GM12872 (cell line): ENCODE measurements around the gene MCAM.

Source experiments
- TF ChIP-seq, protein P1 (sequence below): IDR thresholded peaks from 3 replicates; pipeline ENCODE4 v1.5.1; 2011; ENCODE audit warnings: low read depth, mild to moderate bottlenecking, low read length, moderate library complexity; ENCODE audit not compliant: insufficient read depth

MCAM gene

DNA sequence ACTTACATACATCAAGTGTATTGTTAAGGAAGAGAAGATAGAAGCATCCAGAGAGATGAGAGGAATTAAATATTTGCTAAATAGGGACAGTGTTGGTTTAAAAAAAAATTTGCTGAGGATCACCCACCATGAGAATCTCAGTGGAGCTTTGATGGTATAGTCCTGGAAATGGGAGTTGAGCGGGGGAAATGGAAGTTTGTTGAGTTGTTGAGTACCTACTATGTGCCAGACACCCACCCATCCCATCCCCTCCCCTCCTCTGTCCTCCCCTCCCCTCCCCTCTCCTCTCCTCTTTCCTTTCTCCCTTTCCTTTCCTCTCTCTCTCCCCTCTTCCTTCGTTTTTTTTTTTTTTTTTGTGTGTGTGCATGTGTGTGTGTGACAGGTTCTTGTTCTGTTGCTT, 34.3 kb upstream of the MCAM start:
- TF ChIP-seq, protein P1, sequence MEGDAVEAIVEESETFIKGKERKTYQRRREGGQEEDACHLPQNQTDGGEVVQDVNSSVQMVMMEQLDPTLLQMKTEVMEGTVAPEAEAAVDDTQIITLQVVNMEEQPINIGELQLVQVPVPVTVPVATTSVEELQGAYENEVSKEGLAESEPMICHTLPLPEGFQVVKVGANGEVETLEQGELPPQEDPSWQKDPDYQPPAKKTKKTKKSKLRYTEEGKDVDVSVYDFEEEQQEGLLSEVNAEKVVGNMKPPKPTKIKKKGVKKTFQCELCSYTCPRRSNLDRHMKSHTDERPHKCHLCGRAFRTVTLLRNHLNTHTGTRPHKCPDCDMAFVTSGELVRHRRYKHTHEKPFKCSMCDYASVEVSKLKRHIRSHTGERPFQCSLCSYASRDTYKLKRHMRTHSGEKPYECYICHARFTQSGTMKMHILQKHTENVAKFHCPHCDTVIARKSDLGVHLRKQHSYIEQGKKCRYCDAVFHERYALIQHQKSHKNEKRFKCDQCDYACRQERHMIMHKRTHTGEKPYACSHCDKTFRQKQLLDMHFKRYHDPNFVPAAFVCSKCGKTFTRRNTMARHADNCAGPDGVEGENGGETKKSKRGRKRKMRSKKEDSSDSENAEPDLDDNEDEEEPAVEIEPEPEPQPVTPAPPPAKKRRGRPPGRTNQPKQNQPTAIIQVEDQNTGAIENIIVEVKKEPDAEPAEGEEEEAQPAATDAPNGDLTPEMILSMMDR: no peak

DNA sequence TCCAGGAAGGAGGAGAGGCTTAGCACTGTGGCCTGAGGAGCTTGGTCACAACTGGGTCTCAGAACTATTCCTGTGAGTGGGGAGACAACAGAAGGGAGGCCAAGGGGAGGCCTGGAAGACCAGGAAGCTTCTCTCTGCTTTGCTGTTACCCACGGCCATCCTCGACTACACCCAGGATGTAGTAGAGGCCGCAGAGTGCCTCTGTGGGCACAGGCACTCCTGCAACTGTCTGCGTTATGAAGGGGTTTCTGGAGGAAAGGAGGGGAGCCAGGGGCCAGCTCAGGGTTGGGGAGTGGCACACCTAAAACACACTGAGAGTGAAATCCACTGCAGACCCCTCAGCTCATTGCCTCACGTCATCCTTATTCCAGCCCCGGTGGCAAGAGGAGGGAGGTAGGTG, 33.4 kb upstream of the MCAM start:
- TF ChIP-seq, protein P1: no peak

DNA sequence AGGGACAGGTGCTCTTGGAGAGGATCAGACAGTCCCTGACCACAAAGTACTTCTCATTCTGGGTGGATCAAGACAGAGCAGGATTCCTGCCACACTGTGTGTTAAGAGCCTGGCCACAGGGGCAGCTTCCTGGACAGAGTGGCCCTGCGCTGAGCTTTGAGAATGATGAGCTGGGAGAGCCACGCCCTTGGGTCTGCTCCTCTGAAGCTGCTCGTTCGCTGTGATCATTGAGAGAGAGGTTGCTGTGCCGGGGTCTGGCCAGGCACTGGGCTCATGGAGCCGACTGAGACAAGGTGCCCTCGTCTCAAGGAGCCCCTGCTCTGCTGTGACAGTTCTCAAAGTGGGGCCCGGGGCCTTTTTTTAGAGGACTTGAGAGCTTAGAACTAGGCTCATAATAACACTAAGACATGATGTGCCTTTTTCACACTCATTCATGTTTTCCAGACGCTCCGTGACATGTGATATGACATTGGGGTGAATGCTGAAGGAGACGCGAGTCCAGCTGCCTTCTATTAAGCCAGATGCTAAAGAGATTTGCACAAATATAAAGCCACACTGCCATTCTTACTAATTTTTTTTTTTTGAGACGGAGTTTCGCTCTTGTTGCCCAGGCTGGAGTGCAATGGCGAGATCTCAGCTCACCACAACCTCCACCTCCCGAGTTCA, 31.1 kb upstream of the MCAM start:
- TF ChIP-seq, protein P1: no peak

DNA sequence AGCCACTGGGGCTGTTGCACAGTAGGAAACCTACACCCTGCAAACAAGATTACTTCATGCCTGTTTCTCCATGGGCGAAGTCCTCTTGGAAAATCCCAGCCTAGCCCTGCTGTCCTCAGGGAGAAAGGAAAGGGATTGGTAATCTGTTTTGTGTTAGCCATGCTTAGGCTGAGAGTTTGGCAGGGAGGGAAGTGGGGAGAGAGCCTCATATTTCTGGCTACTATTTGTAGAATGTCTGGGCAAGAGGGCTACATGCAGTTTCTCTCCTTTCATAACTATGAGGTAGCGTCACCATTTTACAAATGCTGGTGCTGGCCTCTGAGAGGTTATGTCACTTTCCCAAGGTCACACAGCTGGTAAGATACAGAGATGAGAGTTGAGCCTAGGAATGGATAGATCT, 30.3 kb upstream of the MCAM start:
- TF ChIP-seq, protein P1: no peak

DNA sequence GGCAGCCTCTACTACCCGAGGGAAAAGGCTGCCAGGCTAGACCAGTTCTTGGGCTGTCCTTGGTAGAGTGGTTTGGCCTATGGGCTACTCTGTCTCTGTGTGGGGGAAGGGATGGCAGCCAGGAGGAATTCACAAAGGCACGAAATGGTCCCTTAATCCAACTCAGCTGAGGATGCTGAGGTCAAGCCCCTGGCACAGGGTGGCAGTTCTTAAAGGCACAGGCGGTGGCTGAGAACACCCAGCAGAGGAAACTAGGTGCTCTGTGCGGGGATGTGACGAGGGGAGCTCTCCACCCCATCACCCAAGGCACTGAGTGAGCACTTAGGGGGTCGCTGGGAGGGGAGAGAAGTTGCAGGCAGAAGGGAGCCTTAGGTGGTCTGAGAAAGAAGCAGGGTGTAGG, 29.7 kb upstream of the MCAM start, which contains the start of gene MFRP:
Gene MFRP, minus strand, starts transcription at position 101 of the 400 bp plus-strand sequence. CDS start 192 bp downstream, outside the sequence.
- TF ChIP-seq, protein P1: no peak

DNA sequence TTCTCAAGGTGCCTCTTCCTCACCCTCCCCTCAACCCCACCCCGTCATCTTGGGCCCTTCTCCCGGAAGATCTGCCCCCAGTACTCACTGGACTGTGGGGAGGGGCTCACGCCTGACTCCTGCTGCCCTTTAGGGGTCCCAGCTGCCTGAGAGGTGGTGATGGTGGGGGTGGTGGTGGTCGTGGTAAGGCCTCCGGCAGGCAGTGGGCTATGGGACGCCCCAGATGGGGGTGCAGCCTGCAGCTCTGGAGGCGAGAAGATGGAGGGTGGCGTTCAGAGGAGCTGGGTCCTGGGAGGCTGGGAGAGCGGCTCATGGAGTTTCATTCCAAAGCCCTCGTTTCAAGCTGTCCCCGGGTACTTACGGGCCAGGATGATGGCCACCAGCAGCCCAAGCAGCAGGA, 28.8 kb upstream of the MCAM start:
- TF ChIP-seq, protein P1: no peak

DNA sequence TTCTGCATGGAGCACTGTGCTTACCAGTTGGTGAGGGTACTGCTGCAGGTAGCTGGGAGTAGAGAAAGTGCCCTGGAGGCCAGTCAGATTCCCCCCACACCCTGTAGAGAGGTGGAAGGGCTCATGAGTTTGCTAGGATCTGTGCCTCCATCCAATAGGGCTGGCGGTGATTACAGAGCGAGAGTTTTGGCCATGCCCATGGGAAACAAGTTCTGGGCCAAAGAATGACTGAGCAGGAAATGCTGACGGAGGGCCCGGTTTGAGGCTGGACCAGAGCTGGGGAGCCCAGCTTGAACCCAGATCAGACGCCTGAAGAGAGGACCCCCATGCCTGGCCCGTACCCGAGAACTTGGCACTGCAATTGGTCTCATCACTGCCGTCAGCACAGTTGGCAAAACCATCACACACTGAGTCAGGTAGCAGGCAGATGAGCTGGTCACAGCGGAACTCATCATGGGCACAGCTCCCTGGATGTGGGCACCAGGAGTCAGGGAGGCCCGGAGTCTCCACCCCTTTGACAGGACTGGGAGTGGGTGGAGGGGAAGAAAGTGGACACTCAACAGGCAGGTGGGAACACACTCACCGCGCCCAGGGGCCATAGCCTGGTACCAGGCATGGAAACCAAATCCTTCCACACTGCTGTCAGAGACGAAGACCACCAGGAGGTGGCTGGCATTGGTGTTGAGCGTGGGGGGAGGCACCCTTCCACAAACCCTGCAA, 27.5 kb upstream of the MCAM start:
- TF ChIP-seq, protein P1: no peak
